GM12878 (cell line): ENCODE data around the gene GGT6. TPM values are rescaled to one million over a fixed set of nuclear protein-coding genes. Genes with fewer than 3 reads are reported as not detected.

Experiments used
- ATAC-seq: fragments of 200-7000 bp; cut with Tn5 transposase; 3 replicates; pipeline ENCODE4 v1.9.1; 2020; ENCODE audit warnings: mild to moderate bottlenecking, moderate library complexity
- BruUV-seq: library from RNA; stranded (reverse); fragments of 400-500 nt; replicated peaks from 2 replicates; lab custom pipeline; 2021; lab: Mats Ljungman, UMichigan
- CTCF ChIA-PET: fragments of 300-600 bp; sonication (Branson Sonifier 250); formaldehyde crosslinking; extraction: SDS; loops from one replicate; lab custom pipeline; 2021; ENCODE audit warnings: inconsistent platforms; lab: Yijun Ruan, JAX
- POLR2A ChIA-PET: fragments of 350-600 bp; formaldehyde crosslinking; extraction: SDS; loops from one replicate; lab custom pipeline; 2021; ENCODE audit warnings: inconsistent platforms; lab: Charles Lee
- RAD21 ChIA-PET: fragments of 300-600 bp; sonication (Branson Sonifier 250); formaldehyde crosslinking; loops from one replicate; lab custom pipeline; 2023; ENCODE audit warnings: antibody characterized with exemption; ENCODE audit not compliant: unreplicated experiment; lab: Charles Lee
- SMC1A ChIA-PET: fragments of 300-600 bp; sonication (Branson Sonifier 250); formaldehyde crosslinking; loops from one replicate; lab custom pipeline; 2023; ENCODE audit not compliant: unreplicated experiment, uncharacterized antibody; lab: Charles Lee
- DNase-seq: peaks from one replicate; pipeline ENCODE4 v3.0.0-alpha.2; 2011; ENCODE audit warnings: low read depth, low spot score
- FAIRE-seq: peaks from 3 replicates; lab custom pipeline; 2011; peaks lifted over from hg19 to GRCh38; lab: Jason Lieb, UNC
- H2AFZ ChIP-seq: 2 replicates; pipeline ENCODE4 v1.6.0; 2011; ENCODE audit warnings: low read depth, low read length, control low read depth; ENCODE audit not compliant: control insufficient read depth
- H3K27ac ChIP-seq: 2 replicates; pipeline ENCODE4 v1.5.1; 2011; ENCODE audit warnings: control low read depth; ENCODE audit not compliant: control insufficient read depth, insufficient read depth
- H3K27me3 ChIP-seq, 2 experiments: replicated peaks in 1 of 2; 2 replicates each; pipeline versions ENCODE4 v1.6.0 to v1.6.1; 2011; ENCODE audit warnings: low read length in 1 of 2; ENCODE audit not compliant: control insufficient read depth in 2 of 2, insufficient read depth in 2 of 2
- H3K36me3 ChIP-seq, 2 experiments: 2 replicates each; pipeline ENCODE4 v1.5.1; 2011; ENCODE audit warnings: low read length in 1 of 2; ENCODE audit not compliant: control insufficient read depth in 2 of 2, insufficient read depth in 2 of 2
- H3K4me1 ChIP-seq: 2 replicates; pipeline ENCODE4 v1.6.1; 2011; ENCODE audit warnings: mild to moderate bottlenecking, low read length, moderate library complexity, mixed read lengths; ENCODE audit not compliant: control insufficient read depth, insufficient read depth
- H3K4me2 ChIP-seq: 2 replicates; pipeline ENCODE4 v1.6.0; 2011; ENCODE audit warnings: control low read depth; ENCODE audit not compliant: control insufficient read depth, insufficient read depth
- H3K4me3 ChIP-seq: fragments of 200-600 bp; sonication (generic); 2 replicates; pipeline ENCODE4 v1.5.1; 2016
- H3K79me2 ChIP-seq: 2 replicates; pipeline ENCODE4 v1.6.0; 2011; ENCODE audit warnings: low read length; ENCODE audit not compliant: control insufficient read depth, insufficient read depth
- H3K9ac ChIP-seq: 2 replicates; pipeline ENCODE4 v1.8.0; 2011; ENCODE audit warnings: low read length, control low read depth, mixed read lengths; ENCODE audit not compliant: control insufficient read depth, insufficient read depth
- H3K9me3 ChIP-seq: replicated peaks from 3 replicates; pipeline ENCODE4 v1.5.1; 2011; ENCODE audit warnings: mild to moderate bottlenecking, low read length; ENCODE audit not compliant: control insufficient read depth, insufficient read depth
- H4K20me1 ChIP-seq: 2 replicates; pipeline ENCODE4 v1.6.0; 2011; ENCODE audit not compliant: control insufficient read depth, insufficient read depth
- CBX3 ChIP-seq: fragments of 200-600 bp; sonication (generic); IDR thresholded peaks from 2 replicates; pipeline ENCODE4 v1.6.1; 2016; ENCODE audit warnings: low read depth, borderline replicate concordance
- CREB1 ChIP-seq: IDR thresholded peaks from 2 replicates; pipeline ENCODE4 v1.6.1; 2012; ENCODE audit warnings: low read depth, mild to moderate bottlenecking, inconsistent platforms
- EED ChIP-seq: sonication (generic); IDR thresholded peaks from 2 replicates; pipeline ENCODE4 v1.6.1; 2016; ENCODE audit warnings: antibody characterized with exemption, low read depth
- GATAD2B ChIP-seq: fragments of 450-650 bp; conservative IDR thresholded peaks from 2 replicates; pipeline ENCODE4 v1.6.1; 2017; ENCODE audit warnings: low read depth, mild to moderate bottlenecking, moderate library complexity
- HDAC6 ChIP-seq: fragments of 200-600 bp; sonication (generic); IDR thresholded peaks from one replicate; pipeline ENCODE4 v1.8.0; 2017; ENCODE audit warnings: antibody characterized with exemption; ENCODE audit not compliant: unreplicated experiment
- JUND ChIP-seq: IDR thresholded peaks from 2 replicates; pipeline ENCODE4 v1.6.1; 2012; ENCODE audit warnings: low read depth, mild to moderate bottlenecking, low read length, improper control_type of control experiment, moderate library complexity
- KAT2A ChIP-seq: conservative IDR thresholded peaks from 2 replicates; pipeline ENCODE4 v1.6.1; 2011; ENCODE audit warnings: low read depth, low read length; ENCODE audit not compliant: control insufficient read depth
- LARP7 ChIP-seq: fragments of 450-650 bp; IDR thresholded peaks from 2 replicates; pipeline ENCODE4 v1.6.1; 2017; ENCODE audit warnings: mild to moderate bottlenecking
- MTA3 ChIP-seq: IDR thresholded peaks from 2 replicates; pipeline ENCODE4 v1.6.1; 2012; ENCODE audit warnings: low read length, inconsistent platforms, borderline replicate concordance
- POLR2AphosphoS5 ChIP-seq: IDR thresholded peaks from 2 replicates; pipeline ENCODE4 v1.6.1; 2011; ENCODE audit warnings: mild to moderate bottlenecking, low read length, inconsistent platforms
- POU2F2 ChIP-seq: IDR thresholded peaks from 3 replicates; pipeline ENCODE4 v1.6.1; 2011; ENCODE audit warnings: low read depth, mild to moderate bottlenecking, low read length, borderline replicate concordance
- RFX5 ChIP-seq: IDR thresholded peaks from 2 replicates; pipeline ENCODE4 v1.6.1; 2011; ENCODE audit warnings: low read depth, low read length, improper control_type of control experiment
- SMAD1 ChIP-seq: fragments of 450-650 bp; IDR thresholded peaks from 2 replicates; pipeline ENCODE4 v1.6.1; 2018; ENCODE audit warnings: mild to moderate bottlenecking, low read depth; ENCODE audit not compliant: partially characterized antibody
- WGBS: methylation state at CpG from one replicate; pipeline ENCODE4 v1.1.6; 2016; ENCODE audit warnings: low lambda C conversion rate; ENCODE audit not compliant: insufficient replicate concordance, insufficient coverage; ENCODE audit errors: missing lambda C conversion rate; 5-methylcytosine and 5-hydroxymethylcytosine counted together
- in situ Hi-C: fragments of 300-500 bp; cut with MboI; formaldehyde crosslinking; loops from 9 replicates; pipeline ENCODE4 v1.14.3; 2018; ENCODE audit warnings: mixed read lengths
- intact Hi-C: fragments of 100-400 bp; cut with micrococcal nuclease; formaldehyde crosslinking; loops from one replicate; pipeline ENCODE4 v1.14.2; 2022; ENCODE audit not compliant: unreplicated experiment
- polyA plus RNA-seq, 11 experiments: library from polyadenylated mRNA; depleted of rRNA in 4 of 11; unstranded in 6 of 11; stranded (reverse) in 5 of 11; fragments of >200 nt; fragmentation: Nextera tagmentation in 4 of 11; fragmentation: Illumina TruSeq in 1 of 11; extraction: Ambion mirVana in 4 of 11; extraction: Trizol in 1 of 11; gene quantifications; 1 replicate in 1 of 11; 2 replicates in 10 of 11; pipeline versions ENCODE4 v1.2.1 to v1.2.3, GENCODE V29; 2011 to 2016; ENCODE audit warnings: inconsistent platforms in 2 of 11, missing spikeins in 2 of 11, low read depth in 1 of 11
- total RNA-seq, 4 experiments: library from RNA; depleted of rRNA in 3 of 4; stranded (reverse); fragments of >200 nt in 3 of 4; fragmentation: Illumina TruSeq in 1 of 4; extraction: Trizol in 1 of 4; gene quantifications; 2 replicates each; pipeline versions ENCODE4 v1.2.1 to v1.2.3, GENCODE V29; 2013 to 2021
- TF ChIP-seq, protein P1 (sequence below): fragments of 450-650 bp; IDR thresholded peaks from 2 replicates; pipeline ENCODE4 v1.6.1; 2016; ENCODE audit warnings: mild to moderate bottlenecking
- TF ChIP-seq, protein P2 (sequence below): IDR thresholded peaks from 2 replicates; pipeline ENCODE4 v1.6.1; 2012; ENCODE audit warnings: low read length, inconsistent platforms

The GGT6 gene
- total and polyA plus RNA-seq, 10 of the 15 experiments (the other 5 are each of a cell fraction or from before 2014, with no cell fraction given), result 0.01 to 0.26 (median 0.13) TPM; not detected in 5

GRCh38 chr17:4557626-4558346 lies 2.6 kb downstream of the GGT6 start:
- no peak for FAIRE-seq
- no peak overlapping the region for H3K4me3 ChIP-seq
- no peak overlapping the region for H2AFZ ChIP-seq
- H4K20me1 ChIP-seq, result no peaks in the 10 kb centered on the region
- no peak for DNase-seq
- BruUV-seq, result no TSS peak
- ChIA-PET SMC1A (no interaction called here), RAD21 (interaction anchor here (0.6 to 1.0 kb wide), 2 partner anchors 9 to 16 kb away, joined by 3 to 4 read pairs; no protein-coding TSS in a partner anchor), CTCF (interaction anchor here (0.9 to 5.8 kb wide), 4 partner anchors 10 to 352 kb away, joined by 3 to 60 read pairs (median 6); no protein-coding TSS in a partner anchor), POLR2A (interaction anchor here (0.7 kb wide), 1 partner anchor 270 kb away, joined by 5 read pairs; no protein-coding TSS in a partner anchor)
- no peak overlapping the region for H3K27ac ChIP-seq
- peaks cover 0 to 4% of the 10 kb centered on the region in 2 experiments; a peak in 2 of 4 replicates for H3K36me3 ChIP-seq
- in situ Hi-C loops (no loop called here), intact Hi-C loops (no loop called here)
- 82% methylated on average over 6 of the region's 6 CpGs for WGBS
- TF ChIP-seq, protein P1, sequence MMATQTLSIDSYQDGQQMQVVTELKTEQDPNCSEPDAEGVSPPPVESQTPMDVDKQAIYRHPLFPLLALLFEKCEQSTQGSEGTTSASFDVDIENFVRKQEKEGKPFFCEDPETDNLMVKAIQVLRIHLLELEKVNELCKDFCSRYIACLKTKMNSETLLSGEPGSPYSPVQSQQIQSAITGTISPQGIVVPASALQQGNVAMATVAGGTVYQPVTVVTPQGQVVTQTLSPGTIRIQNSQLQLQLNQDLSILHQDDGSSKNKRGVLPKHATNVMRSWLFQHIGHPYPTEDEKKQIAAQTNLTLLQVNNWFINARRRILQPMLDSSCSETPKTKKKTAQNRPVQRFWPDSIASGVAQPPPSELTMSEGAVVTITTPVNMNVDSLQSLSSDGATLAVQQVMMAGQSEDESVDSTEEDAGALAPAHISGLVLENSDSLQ, result no peak
- TF ChIP-seq CREB1, result no peak
- TF ChIP-seq, protein P2, sequence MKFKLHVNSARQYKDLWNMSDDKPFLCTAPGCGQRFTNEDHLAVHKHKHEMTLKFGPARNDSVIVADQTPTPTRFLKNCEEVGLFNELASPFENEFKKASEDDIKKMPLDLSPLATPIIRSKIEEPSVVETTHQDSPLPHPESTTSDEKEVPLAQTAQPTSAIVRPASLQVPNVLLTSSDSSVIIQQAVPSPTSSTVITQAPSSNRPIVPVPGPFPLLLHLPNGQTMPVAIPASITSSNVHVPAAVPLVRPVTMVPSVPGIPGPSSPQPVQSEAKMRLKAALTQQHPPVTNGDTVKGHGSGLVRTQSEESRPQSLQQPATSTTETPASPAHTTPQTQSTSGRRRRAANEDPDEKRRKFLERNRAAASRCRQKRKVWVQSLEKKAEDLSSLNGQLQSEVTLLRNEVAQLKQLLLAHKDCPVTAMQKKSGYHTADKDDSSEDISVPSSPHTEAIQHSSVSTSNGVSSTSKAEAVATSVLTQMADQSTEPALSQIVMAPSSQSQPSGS, result no peak
- TF ChIP-seq MTA3, result no peak
- TF ChIP-seq GATAD2B, result no peak
- no peak for TF ChIP-seq LARP7
- no peak for TF ChIP-seq RFX5
- TF ChIP-seq KAT2A, result no peak
- TF ChIP-seq CBX3, result no peak
- TF ChIP-seq POU2F2, result no peak
- TF ChIP-seq EED, result no peak
- TF ChIP-seq HDAC6, result no peak
- no peak for TF ChIP-seq JUND
- TF ChIP-seq SMAD1, result no peak
- no peak for TF ChIP-seq POLR2AphosphoS5
- no peak for ATAC-seq
- H3K4me1 ChIP-seq, result peaks cover 44% of the 10 kb centered on the region
- H3K9me3 ChIP-seq, result no peaks in the 10 kb centered on the region
- H3K79me2 ChIP-seq, result peaks cover 27% of the 10 kb centered on the region
- H3K9ac ChIP-seq, result no peak overlapping the region
- no peaks in the 10 kb centered on the region for H3K27me3 ChIP-seq
- no peak overlapping the region for H3K4me2 ChIP-seq
